CD4-positive, CD25-positive, alpha-beta regulatory T cell (primary cell): ENCODE measurements around the gene PRR19. TPM values are rescaled to one million over a fixed set of nuclear protein-coding genes. Genes with fewer than 3 reads are reported as not detected.
"Not testable (repeated sequence)": the region's sequence is repeated elsewhere in the genome, so short reads cannot be mapped to it uniquely, and the experiment has no call there.

ENCODE experiments used
- ATAC-seq, 2 donors: fragments of 150-1000 bp; cut with Tn5 transposase; one replicate each; pipeline ENCODE4 v1.10.0; 2021; ENCODE audit warnings: low read depth in 2 of 2, moderate number of reproducible peaks in 2 of 2, moderate library complexity in 1 of 2
- DNase-seq, 3 donors: peaks; one replicate each; pipeline versions ENCODE4 v3.0.0 to v3.0.0-alpha.2; 2012 to 2022; ENCODE audit warnings: mixed read lengths in 1 of 3
- H3K27ac ChIP-seq: one replicate; pipeline ENCODE4 v1.7.0; 2013; ENCODE audit warnings: mild to moderate bottlenecking, low read length; ENCODE audit not compliant: insufficient read depth, poor library complexity, severe bottlenecking
- H3K27me3 ChIP-seq: one replicate; pipeline ENCODE4 v1.7.0; 2013; ENCODE audit warnings: low read length; ENCODE audit not compliant: control insufficient read depth, insufficient read depth
- H3K36me3 ChIP-seq: one replicate; pipeline ENCODE4 v1.7.0; 2013; ENCODE audit warnings: mild to moderate bottlenecking, low read length, moderate library complexity; ENCODE audit not compliant: control insufficient read depth, insufficient read depth
- H3K4me1 ChIP-seq: 2 replicates; pipeline ENCODE4 v1.7.0; 2013; ENCODE audit warnings: mild to moderate bottlenecking, low read length; ENCODE audit not compliant: insufficient read depth, control insufficient read depth, poor library complexity, severe bottlenecking
- H3K4me3 ChIP-seq: one replicate; pipeline ENCODE4 v1.7.0; 2013; ENCODE audit warnings: low read depth, mild to moderate bottlenecking, low read length, moderate library complexity
- H3K9me3 ChIP-seq, 2 experiments: 1 replicate in 1 of 2; 2 replicates in 1 of 2; pipeline ENCODE4 v1.7.0; 2013; ENCODE audit warnings: low read length in 2 of 2, mild to moderate bottlenecking in 1 of 2, moderate library complexity in 1 of 2; ENCODE audit not compliant: control insufficient read depth in 2 of 2
- H3K27ac Mint-ChIP-seq, 3 donors: one replicate each; pipeline ENCODE4 v1.8.0; 2020 to 2022; ENCODE audit warnings: mild to moderate bottlenecking in 3 of 3, mixed read lengths in 3 of 3, moderate library complexity in 2 of 3
- H3K27me3 Mint-ChIP-seq: one replicate; pipeline ENCODE4 v1.8.0; 2022; ENCODE audit warnings: mild to moderate bottlenecking, mixed read lengths
- H3K36me3 Mint-ChIP-seq: one replicate; pipeline ENCODE4 v1.8.0; 2020; ENCODE audit warnings: mixed read lengths
- H3K4me1 Mint-ChIP-seq, 4 donors: one replicate each; pipeline ENCODE4 v1.8.0; 2020 to 2022; ENCODE audit warnings: mixed read lengths in 4 of 4, mild to moderate bottlenecking in 1 of 4
- H3K4me3 Mint-ChIP-seq, 4 donors: one replicate each; pipeline ENCODE4 v1.8.0; 2020 to 2022; ENCODE audit warnings: mild to moderate bottlenecking in 4 of 4, mixed read lengths in 4 of 4, moderate library complexity in 3 of 4
- H3K9me3 Mint-ChIP-seq, 7 donors: one replicate each; pipeline ENCODE4 v1.8.0; 2020 to 2022; ENCODE audit warnings: mixed read lengths in 7 of 7, mild to moderate bottlenecking in 3 of 7, moderate library complexity in 2 of 7
- polyA plus RNA-seq, 4 donors: library from polyadenylated mRNA; unstranded; fragments of 300-500 nt; fragmentation: Illumina TruSeq; gene quantifications; one replicate each; pipeline ENCODE4 v1.2.3, GENCODE V29; 2021
- total RNA-seq: library from RNA; stranded (reverse); gene quantifications from one replicate; pipeline ENCODE4 v1.2.3, GENCODE V29; 2022

PRR19 gene
- total and polyA plus RNA-seq, 5 donors from 2014 or later: 0.10 to 0.83 (median 0.21) TPM; not detected in 1

DNA sequence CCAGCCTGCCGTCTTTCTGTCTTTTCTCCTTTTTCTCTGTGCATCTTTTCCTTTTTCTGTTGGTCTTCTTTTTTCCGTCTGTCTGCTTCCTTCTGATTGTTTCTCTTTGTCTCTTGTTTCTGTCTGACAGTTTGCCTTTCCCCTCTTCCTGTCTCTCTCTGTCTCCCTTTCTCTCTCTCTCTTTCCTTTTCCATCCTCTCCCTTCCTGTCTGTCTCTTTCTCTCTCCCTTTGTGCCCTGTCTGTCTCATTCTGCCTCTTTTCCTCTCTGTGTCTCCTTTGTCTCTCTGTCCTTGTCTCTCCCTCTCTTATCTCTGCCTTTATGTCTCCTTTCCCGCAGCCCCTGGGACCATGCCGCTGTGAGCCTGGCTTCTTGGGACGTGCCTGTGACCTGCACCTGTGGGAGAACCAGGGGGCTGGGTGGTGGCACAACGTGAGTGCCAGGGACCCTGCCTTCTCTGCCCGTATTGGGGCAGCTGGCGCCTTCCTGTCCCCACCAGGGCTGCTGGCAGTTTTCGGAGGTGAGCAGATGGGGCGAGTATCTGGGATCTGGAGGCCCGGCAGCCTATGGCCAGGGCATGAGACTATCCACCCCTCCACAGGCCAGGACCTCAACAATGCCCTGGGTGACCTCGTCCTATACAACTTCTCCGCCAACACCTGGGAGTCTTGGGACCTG, 32.9 kb downstream of the PRR19 start:
- ATAC-seq (no peak), DNase-seq (no peak)
- H3K9me3 Mint-ChIP-seq: no peaks in the 10 kb centered on the region
- Histone ChIP-seq H3K4me1 (no peaks in the 10 kb centered on the region), H3K27ac (no peak overlapping the region), H3K36me3 (peaks cover 3% of the 10 kb centered on the region), H3K4me3 (no peak overlapping the region), H3K27me3 (no peaks in the 10 kb centered on the region), H3K9me3 (no peaks in the 10 kb centered on the region)
- H3K27ac Mint-ChIP-seq: no peak overlapping the region
- H3K4me1 Mint-ChIP-seq: peaks cover 0 to 7% (median 3%) of the 10 kb centered on the region in 4 donors
- H3K4me3 Mint-ChIP-seq: no peak overlapping the region
- no peaks in the 10 kb centered on the region for H3K27me3 Mint-ChIP-seq
- H3K36me3 Mint-ChIP-seq: peaks cover 8% of the 10 kb centered on the region

DNA sequence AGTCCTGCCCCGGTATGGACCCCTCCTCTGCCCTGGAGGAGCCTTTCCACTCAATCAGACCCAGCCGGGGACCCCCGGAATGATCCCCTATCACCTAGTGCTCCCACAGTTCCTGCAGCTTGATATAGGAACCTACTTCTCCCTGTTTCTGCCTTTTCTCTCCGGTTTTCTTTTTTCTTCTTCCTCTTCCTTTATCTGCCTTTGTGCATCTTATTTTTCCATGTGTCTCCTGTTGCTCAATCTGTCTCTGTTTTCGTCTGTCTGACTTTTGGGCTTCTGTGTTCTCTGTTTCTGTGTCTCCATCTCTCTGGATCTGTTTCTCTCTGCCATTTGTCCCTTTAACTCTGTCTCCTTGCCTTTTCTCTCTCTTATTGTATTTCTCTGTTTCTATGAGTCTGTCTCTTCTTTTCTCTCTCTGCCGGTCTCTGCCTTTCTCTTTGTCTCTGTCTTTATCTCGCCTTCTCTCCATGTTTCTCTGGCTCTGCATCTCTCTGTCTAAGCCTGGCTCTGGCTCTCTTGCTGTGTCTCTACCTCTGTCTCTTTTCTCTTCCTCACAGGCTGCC, 33.5 kb downstream of the PRR19 start:
- no peak overlapping the region for H3K4me3 Mint-ChIP-seq
- H3K27ac Mint-ChIP-seq: no peak overlapping the region
- no peak for DNase-seq
- no peaks in the 10 kb centered on the region for H3K4me1 ChIP-seq
- no peak overlapping the region for H3K27ac ChIP-seq
- H3K4me3 ChIP-seq: no peak overlapping the region
- H3K9me3 Mint-ChIP-seq: no peaks in the 10 kb centered on the region
- no peaks in the 10 kb centered on the region for H3K27me3 Mint-ChIP-seq
- peaks cover 8% of the 10 kb centered on the region for H3K36me3 Mint-ChIP-seq
- H3K36me3 ChIP-seq: peaks cover 3% of the 10 kb centered on the region
- no peaks in the 10 kb centered on the region for H3K27me3 ChIP-seq
- no peak for ATAC-seq
- H3K4me1 Mint-ChIP-seq: peaks cover 0 to 7% (median 3%) of the 10 kb centered on the region in 4 donors
- H3K9me3 ChIP-seq: no peaks in the 10 kb centered on the region

DNA sequence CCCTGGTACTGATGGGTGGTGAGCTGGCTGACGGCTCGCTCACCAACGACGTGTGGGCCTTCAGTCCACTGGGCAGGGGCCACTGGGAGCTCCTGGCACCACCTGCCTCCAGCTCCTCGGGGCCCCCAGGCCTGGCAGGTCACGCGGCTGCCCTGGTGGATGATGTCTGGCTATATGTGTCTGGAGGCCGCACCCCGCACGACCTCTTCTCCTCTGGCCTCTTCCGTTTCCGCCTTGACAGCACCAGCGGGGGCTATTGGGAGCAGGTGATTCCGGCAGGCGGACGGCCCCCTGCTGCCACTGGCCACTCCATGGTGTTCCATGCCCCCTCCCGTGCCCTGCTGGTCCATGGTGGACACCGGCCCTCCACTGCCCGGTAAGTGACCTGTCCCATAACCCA, 34.0 kb downstream of the PRR19 start:
- peaks cover 3% of the 10 kb centered on the region for H3K36me3 ChIP-seq
- peaks cover 8% of the 10 kb centered on the region for H3K36me3 Mint-ChIP-seq
- no peaks in the 10 kb centered on the region for H3K4me1 ChIP-seq
- no peaks in the 10 kb centered on the region for H3K9me3 Mint-ChIP-seq
- H3K9me3 ChIP-seq: no peaks in the 10 kb centered on the region
- no peaks in the 10 kb centered on the region for H3K27me3 ChIP-seq
- peaks cover 0 to 6% (median 2%) of the 10 kb centered on the region in 4 donors for H3K4me1 Mint-ChIP-seq
- no peak overlapping the region for H3K4me3 Mint-ChIP-seq
- DNase-seq: no peak
- H3K27ac ChIP-seq: no peak overlapping the region
- ATAC-seq: no peak
- no peaks in the 10 kb centered on the region for H3K27me3 Mint-ChIP-seq
- no peak overlapping the region for H3K4me3 ChIP-seq
- H3K27ac Mint-ChIP-seq: no peak overlapping the region

DNA sequence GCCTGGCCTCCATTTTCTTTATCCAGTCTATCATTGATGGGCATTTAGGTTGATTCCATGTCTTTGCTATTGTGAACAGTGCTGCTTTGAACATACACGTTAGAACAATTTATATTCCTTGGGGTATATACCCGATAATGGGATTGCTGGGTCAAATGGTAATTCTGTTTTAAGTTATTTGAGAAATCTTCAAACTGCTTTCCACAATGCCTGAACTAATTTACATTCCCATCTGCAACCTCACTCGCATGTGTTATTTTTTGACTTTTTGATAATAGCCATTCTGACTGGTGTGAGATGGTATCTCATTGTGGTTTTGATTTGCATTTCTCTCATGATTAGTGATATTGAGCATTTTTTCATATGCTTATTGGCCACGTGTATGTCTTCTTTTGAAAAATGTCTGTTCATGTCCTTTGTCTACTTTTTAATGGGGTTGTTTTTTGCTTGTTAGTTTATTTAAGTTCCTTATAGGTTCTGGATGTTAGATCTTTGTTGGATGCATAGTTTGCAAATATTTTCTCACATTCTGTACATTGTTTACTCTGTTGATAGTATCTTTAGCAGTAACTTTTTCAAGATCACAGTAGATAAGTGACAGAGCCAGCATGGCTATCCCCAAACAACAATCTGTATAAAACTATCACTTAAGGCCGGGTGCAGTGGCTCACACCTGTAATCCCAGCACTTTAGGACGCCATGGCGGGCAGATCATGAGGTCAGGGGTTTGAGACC, 37.4 kb downstream of the PRR19 start:
- H3K4me1 ChIP-seq, H3K27me3 Mint-ChIP-seq, H3K4me3 Mint-ChIP-seq, H3K27ac Mint-ChIP-seq, H3K9me3 ChIP-seq, H3K27ac ChIP-seq, H3K27me3 ChIP-seq, H3K4me1 Mint-ChIP-seq, H3K4me3 ChIP-seq, H3K9me3 Mint-ChIP-seq, DNase-seq, ATAC-seq, H3K36me3 ChIP-seq: not testable (repeated sequence)
- peaks cover 11% of the 10 kb centered on the region for H3K36me3 Mint-ChIP-seq

GRCh38 chr19:42339922-42340321, 38.0 kb downstream of the PRR19 start:
- DNase-seq, H3K36me3 ChIP-seq, H3K4me3 Mint-ChIP-seq, H3K27ac Mint-ChIP-seq, H3K4me1 Mint-ChIP-seq, H3K9me3 ChIP-seq, H3K9me3 Mint-ChIP-seq, H3K4me3 ChIP-seq, H3K27me3 Mint-ChIP-seq, ATAC-seq, H3K27me3 ChIP-seq, H3K27ac ChIP-seq, H3K4me1 ChIP-seq: not testable (repeated sequence)
- H3K36me3 Mint-ChIP-seq: peaks cover 15% of the 10 kb centered on the region

GRCh38 chr19:42343344-42344110, 41.6 kb downstream of the PRR19 start:
- H3K9me3 Mint-ChIP-seq: no peaks in the 10 kb centered on the region
- H3K4me1 ChIP-seq: no peaks in the 10 kb centered on the region
- no peak overlapping the region for H3K4me3 Mint-ChIP-seq
- H3K27ac ChIP-seq: no peak overlapping the region
- no peak overlapping the region for H3K27ac Mint-ChIP-seq
- no peak overlapping the region for H3K4me3 ChIP-seq
- DNase-seq (no peak), ATAC-seq (no peak)
- H3K27me3 Mint-ChIP-seq: no peaks in the 10 kb centered on the region
- no peaks in the 10 kb centered on the region for H3K9me3 ChIP-seq
- H3K36me3 Mint-ChIP-seq: peaks cover 18% of the 10 kb centered on the region
- no peaks in the 10 kb centered on the region for H3K36me3 ChIP-seq
- peaks cover 0 to 8% (median 2%) of the 10 kb centered on the region in 4 donors for H3K4me1 Mint-ChIP-seq
- no peaks in the 10 kb centered on the region for H3K27me3 ChIP-seq

GRCh38 chr19:42344336-42344893, 42.5 kb downstream of the PRR19 start:
- Histone ChIP-seq H3K36me3 (no peaks in the 10 kb centered on the region), H3K27me3 (no peaks in the 10 kb centered on the region), H3K27ac (no peak overlapping the region), H3K4me1 (no peaks in the 10 kb centered on the region), H3K9me3 (no peaks in the 10 kb centered on the region), H3K4me3 (no peak overlapping the region)
- Mint-ChIP-seq H3K4me3 (no peak overlapping the region), H3K27me3 (no peaks in the 10 kb centered on the region), H3K9me3 (no peaks in the 10 kb centered on the region), H3K4me1 (peaks cover 0 to 3% (median under 1%) of the 10 kb centered on the region in 4 donors), H3K27ac (no peak overlapping the region), H3K36me3 (peaks cover 14% of the 10 kb centered on the region)
- ATAC-seq (no peak), DNase-seq (no peak)
